Neural crest cell (in vitro differentiated cells): ENCODE results near the gene ST7. TPM values are rescaled to one million over a fixed set of nuclear protein-coding genes. Genes with fewer than 3 reads are reported as not detected.
A peak's percentile ranks its signal among the peaks of the same experiment; 100 is the strongest.
"Not testable (repeated sequence)": the region's sequence is repeated elsewhere in the genome, so short reads cannot be mapped to it uniquely, and the experiment has no call there.

Source experiments
- DNase-seq: peaks from one replicate; pipeline ENCODE4 v3.0.0; 2021; ENCODE audit warnings: low read depth, mixed read lengths, low spot score
- H3K27ac Mint-ChIP-seq: one replicate; pipeline ENCODE4 v1.8.0; 2021; ENCODE audit warnings: mild to moderate bottlenecking, mixed read lengths; ENCODE audit not compliant: unreplicated experiment
- H3K27me3 Mint-ChIP-seq: 2 replicates; pipeline ENCODE4 v1.8.0; 2021; ENCODE audit warnings: low read depth, mild to moderate bottlenecking, mixed read lengths
- H3K36me3 Mint-ChIP-seq: 2 replicates; pipeline ENCODE4 v1.8.0; 2021; ENCODE audit warnings: low read depth, mild to moderate bottlenecking, mixed read lengths
- H3K4me1 Mint-ChIP-seq: 2 replicates; pipeline ENCODE4 v1.8.0; 2021; ENCODE audit warnings: mixed read lengths
- H3K4me3 Mint-ChIP-seq: one replicate; pipeline ENCODE4 v1.8.0; 2021; ENCODE audit warnings: mild to moderate bottlenecking, mixed read lengths
- H3K9me3 Mint-ChIP-seq: 2 replicates; pipeline ENCODE4 v1.8.0; 2021; ENCODE audit warnings: mixed read lengths
- CTCF ChIP-seq: fragments of 200-600 bp; sonication (generic); conservative IDR thresholded peaks from 2 replicates; pipeline ENCODE4 v1.5.0; 2021; ENCODE audit warnings: antibody characterized with exemption, mild to moderate bottlenecking
- total RNA-seq: library from RNA; stranded (reverse); gene quantifications from 2 replicates; pipeline ENCODE4 v1.2.1, GENCODE V29; 2021

The ST7 gene
- total RNA-seq, 1 donor from 2014 or later: 22.4 TPM

GRCh38 chr7:117024811-117025210 is 71.5 kb downstream of the ST7 start:
- DNase-seq: no peak
- peaks cover 4% of the 10 kb centered on the region for H3K36me3 Mint-ChIP-seq
- TF ChIP-seq CTCF: no peak
- H3K4me1 Mint-ChIP-seq: peaks cover 23% of the 10 kb centered on the region
- H3K9me3 Mint-ChIP-seq: peaks cover 3% of the 10 kb centered on the region
- no peaks in the 10 kb centered on the region for H3K27me3 Mint-ChIP-seq
- H3K4me3 Mint-ChIP-seq: peak overlapping the region; percentile 21
- no peak overlapping the region for H3K27ac Mint-ChIP-seq

- Mint-ChIP-seq H3K4me3 (no peak overlapping the region), H3K9me3 (peaks cover 6% of the 10 kb centered on the region), H3K4me1 (peaks cover 23% of the 10 kb centered on the region), H3K36me3 (peaks cover 12% of the 10 kb centered on the region), H3K27ac (no peak overlapping the region), H3K27me3 (no peaks in the 10 kb centered on the region)
- no peak for TF ChIP-seq CTCF
- no peak for DNase-seq
Observed at GRCh38 chr7:117025891-117026290, 72.6 kb downstream of the ST7 start.

GRCh38 chr7:117030346-117030745 is 77.0 kb downstream of the ST7 start:
- not testable (repeated sequence) for DNase-seq, H3K9me3 Mint-ChIP-seq, H3K27ac Mint-ChIP-seq, H3K4me3 Mint-ChIP-seq, H3K27me3 Mint-ChIP-seq
- Mint-ChIP-seq H3K36me3 (peaks cover 14% of the 10 kb centered on the region), H3K4me1 (peaks cover 15% of the 10 kb centered on the region)

DNA sequence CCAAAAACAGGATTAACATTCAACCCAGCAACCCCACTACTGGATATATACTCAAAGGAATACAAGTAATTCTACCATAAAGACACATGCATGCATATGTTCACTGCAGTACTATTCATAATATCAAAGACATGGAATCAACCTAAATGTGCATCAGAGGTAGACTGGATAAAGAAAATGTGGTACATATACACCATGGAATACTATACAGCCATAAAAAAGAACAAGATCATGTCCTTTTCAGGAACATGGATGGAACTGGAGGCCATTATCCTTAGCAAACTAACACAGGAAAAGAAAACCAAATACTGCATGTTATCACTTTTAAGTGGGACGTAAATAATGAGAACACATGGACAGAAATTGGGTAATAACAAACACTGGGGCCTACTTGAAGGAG is 77.5 kb downstream of the ST7 start:
- Mint-ChIP-seq H3K4me1 (peaks cover 12% of the 10 kb centered on the region), H3K36me3 (peaks cover 14% of the 10 kb centered on the region)
- not testable (repeated sequence) for DNase-seq, H3K27me3 Mint-ChIP-seq, H3K27ac Mint-ChIP-seq, H3K4me3 Mint-ChIP-seq, H3K9me3 Mint-ChIP-seq

GRCh38 chr7:117032810-117033209 is 79.5 kb downstream of the ST7 start:
- Mint-ChIP-seq H3K4me1 (peaks cover 9% of the 10 kb centered on the region), H3K9me3 (peaks cover 4% of the 10 kb centered on the region), H3K4me3 (no peak overlapping the region), H3K27me3 (no peaks in the 10 kb centered on the region), H3K36me3 (peaks cover 14% of the 10 kb centered on the region), H3K27ac (no peak overlapping the region)
- no peak for DNase-seq
- TF ChIP-seq CTCF: no peak

GRCh38 chr7:117034851-117035464 is 81.7 kb downstream of the ST7 start:
- DNase-seq: no peak
- Mint-ChIP-seq H3K9me3 (peaks cover 3% of the 10 kb centered on the region), H3K36me3 (peaks cover 10% of the 10 kb centered on the region), H3K27me3 (no peaks in the 10 kb centered on the region), H3K27ac (no peak overlapping the region), H3K4me3 (no peak overlapping the region), H3K4me1 (peaks cover 9% of the 10 kb centered on the region)
- no peak for TF ChIP-seq CTCF
